ENCODE measurements around the gene AFMID. TPM values are rescaled to one million over a fixed set of nuclear protein-coding genes. Genes with fewer than 3 reads are reported as not detected.
"Not testable (repeated sequence)": the region's sequence is repeated elsewhere in the genome, so short reads cannot be mapped to it uniquely, and the experiment has no call there.

AFMID gene
- total RNA-seq, 2 donors from 2014 or later, result 44.2 to 59.4 TPM

- Mint-ChIP-seq H3K36me3 (ENCODE audit: low read depth) (no peaks in the 10 kb centered on the region), H3K27ac (no peak overlapping the region), H3K4me3 (no peak overlapping the region), H3K9me3 (no peaks in the 10 kb centered on the region), H3K4me1 (no peaks in the 10 kb centered on the region), H3K27me3 (peaks cover 18% of the 10 kb centered on the region)
- ATAC-seq (replicated peaks), result no peak
Observed at GRCh38 chr17:78231991-78232858, 45.1 kb downstream of the AFMID start.

GRCh38 chr17:78232859-78233173 lies 45.7 kb downstream of the AFMID start:
- Mint-ChIP-seq H3K9me3 (no peaks in the 10 kb centered on the region), H3K27me3 (peaks cover 18% of the 10 kb centered on the region), H3K4me3 (no peak overlapping the region), H3K36me3 (ENCODE audit: low read depth) (no peaks in the 10 kb centered on the region), H3K27ac (no peak overlapping the region), H3K4me1 (no peaks in the 10 kb centered on the region)
- no peak for ATAC-seq (replicated peaks)

- Mint-ChIP-seq H3K36me3 (ENCODE audit: low read depth) (no peaks in the 10 kb centered on the region), H3K27ac (no peak overlapping the region), H3K4me3 (no peak overlapping the region), H3K4me1 (no peaks in the 10 kb centered on the region), H3K9me3 (no peaks in the 10 kb centered on the region), H3K27me3 (peaks cover 18% of the 10 kb centered on the region)
- no peak for ATAC-seq (replicated peaks)
Observed at GRCh38 chr17:78233678-78234077, 46.5 kb downstream of the AFMID start.

GRCh38 chr17:78234261-78234865 lies 47.2 kb downstream of the AFMID start:
- Mint-ChIP-seq H3K36me3 (ENCODE audit: low read depth) (no peaks in the 10 kb centered on the region), H3K4me1 (no peaks in the 10 kb centered on the region), H3K4me3 (no peak overlapping the region), H3K27ac (no peak overlapping the region), H3K9me3 (no peaks in the 10 kb centered on the region), H3K27me3 (peaks cover 18% of the 10 kb centered on the region)
- ATAC-seq (replicated peaks), result no peak

- not testable (repeated sequence) for H3K36me3 Mint-ChIP-seq (ENCODE audit: low read depth); H3K4me1 Mint-ChIP-seq; H3K9me3 Mint-ChIP-seq; H3K4me3 Mint-ChIP-seq; ATAC-seq (replicated peaks); H3K27ac Mint-ChIP-seq
- peaks cover 18% of the 10 kb centered on the region for H3K27me3 Mint-ChIP-seq
Observed at GRCh38 chr17:78235022-78235421, 47.9 kb downstream of the AFMID start.

GRCh38 chr17:78235885-78236284 lies 48.7 kb downstream of the AFMID start:
- Mint-ChIP-seq H3K4me3 (no peak overlapping the region), H3K36me3 (ENCODE audit: low read depth) (no peaks in the 10 kb centered on the region), H3K4me1 (no peaks in the 10 kb centered on the region), H3K9me3 (no peaks in the 10 kb centered on the region), H3K27ac (no peak overlapping the region), H3K27me3 (peaks cover 12% of the 10 kb centered on the region)
- ATAC-seq (replicated peaks), result no peak

- peaks cover 3% of the 10 kb centered on the region for H3K4me1 Mint-ChIP-seq
- no peak overlapping the region for H3K27ac Mint-ChIP-seq
- no peak for ATAC-seq (replicated peaks)
Observed at GRCh38 chr17:78236362-78237127, 49.4 kb downstream of the AFMID start.

GRCh38 chr17:78237401-78238012 lies 50.3 kb downstream of the AFMID start:
- H3K9me3 Mint-ChIP-seq, result no peaks in the 10 kb centered on the region
- no peaks in the 10 kb centered on the region for H3K36me3 Mint-ChIP-seq (ENCODE audit: low read depth)
- H3K27me3 Mint-ChIP-seq, result peaks cover 5% of the 10 kb centered on the region
- ATAC-seq (replicated peaks), result no peak
- H3K4me3 Mint-ChIP-seq, result no peak overlapping the region
- H3K4me1 Mint-ChIP-seq, result peaks cover 5% of the 10 kb centered on the region
- H3K27ac Mint-ChIP-seq, result no peak overlapping the region

More at GRCh38 chr17:78236362-78237127, 49.4 kb downstream of the AFMID start:
- H3K36me3 Mint-ChIP-seq (ENCODE audit: low read depth), result no peaks in the 10 kb centered on the region
- H3K27me3 Mint-ChIP-seq, result peaks cover 10% of the 10 kb centered on the region
- no peaks in the 10 kb centered on the region for H3K9me3 Mint-ChIP-seq
- no peak overlapping the region for H3K4me3 Mint-ChIP-seq

GRCh38 chr17:78238823-78239488 lies 51.8 kb downstream of the AFMID start:
- Mint-ChIP-seq H3K27ac (no peak overlapping the region), H3K36me3 (ENCODE audit: low read depth) (no peaks in the 10 kb centered on the region), H3K4me3 (no peak overlapping the region), H3K27me3 (no peaks in the 10 kb centered on the region), H3K9me3 (no peaks in the 10 kb centered on the region), H3K4me1 (peaks cover 5% of the 10 kb centered on the region)
- ATAC-seq (replicated peaks), result no peak

GRCh38 chr17:78239489-78239931 lies 52.3 kb downstream of the AFMID start:
- Mint-ChIP-seq H3K4me1 (peaks cover 5% of the 10 kb centered on the region), H3K9me3 (no peaks in the 10 kb centered on the region), H3K4me3 (no peak overlapping the region), H3K27me3 (no peaks in the 10 kb centered on the region), H3K27ac (no peak overlapping the region), H3K36me3 (ENCODE audit: low read depth) (no peaks in the 10 kb centered on the region)
- no peak for ATAC-seq (replicated peaks)

GRCh38 chr17:78240012-78240655 lies 53.0 kb downstream of the AFMID start:
- Mint-ChIP-seq H3K27me3 (no peaks in the 10 kb centered on the region), H3K36me3 (ENCODE audit: low read depth) (no peaks in the 10 kb centered on the region), H3K4me3 (no peak overlapping the region), H3K27ac (no peak overlapping the region), H3K9me3 (no peaks in the 10 kb centered on the region), H3K4me1 (peaks cover 5% of the 10 kb centered on the region)
- ATAC-seq (replicated peaks), result no peak

- H3K4me1 Mint-ChIP-seq, result peaks cover 5% of the 10 kb centered on the region
- no peak for ATAC-seq (replicated peaks)
- H3K27ac Mint-ChIP-seq, result no peak overlapping the region
- no peaks in the 10 kb centered on the region for H3K27me3 Mint-ChIP-seq
- H3K9me3 Mint-ChIP-seq, result no peaks in the 10 kb centered on the region
- H3K4me3 Mint-ChIP-seq, result no peak overlapping the region
- H3K36me3 Mint-ChIP-seq (ENCODE audit: low read depth), result no peaks in the 10 kb centered on the region
Observed at GRCh38 chr17:78240839-78241238, 53.7 kb downstream of the AFMID start.

- H3K27me3 Mint-ChIP-seq, result no peaks in the 10 kb centered on the region
- H3K27ac Mint-ChIP-seq, result peak overlapping the region; percentile 36
Observed at GRCh38 chr17:78241277-78242023, 54.3 kb downstream of the AFMID start.

More at GRCh38 chr17:78241277-78242023, 54.3 kb downstream of the AFMID start:
- Mint-ChIP-seq H3K4me1 (peaks cover 5% of the 10 kb centered on the region), H3K4me3 (no peak overlapping the region), H3K9me3 (no peaks in the 10 kb centered on the region), H3K36me3 (ENCODE audit: low read depth) (no peaks in the 10 kb centered on the region)
- peak; percentile 91 for ATAC-seq (replicated peaks)
